ENCODE data around the gene IL23A. TPM values are rescaled to one million over a fixed set of nuclear protein-coding genes. Genes with fewer than 3 reads are reported as not detected.

IL23A gene
- total and polyA plus RNA-seq, 2 donors from 2014 or later, result 0.88 TPM; not detected in 1

GRCh38 chr12:56348776-56349175, 10.1 kb downstream of the IL23A start:
- no peak overlapping the region for H3K4me3 ChIP-seq (ENCODE audit: low read length in 3 of 3)
- no peak overlapping the region for H3K27ac ChIP-seq (ENCODE audit: low read depth in 2 of 2, low read length in 2 of 2)
- DNase-seq (no peak), FAIRE-seq (no peak)
- no peak for TF ChIP-seq CTCF (IDR thresholded peaks at IDR 0.05; ENCODE audit: borderline replicate concordance, extremely low read depth, insufficient read depth)
- H3K9me3 ChIP-seq (ENCODE audit: control insufficient read depth in 2 of 3, insufficient read depth in 1 of 3, low read length in 3 of 3), result no peaks in the 10 kb centered on the region
- no peak overlapping the region for H3K9ac ChIP-seq (ENCODE audit: low read length in 3 of 3)
- peaks cover 5 to 42% (median 38%) of the 10 kb centered on the region in 3 donors for H3K36me3 ChIP-seq (ENCODE audit: control insufficient read depth in 2 of 3, insufficient read depth in 3 of 3, low read length in 3 of 3)
- no peaks in the 10 kb centered on the region for H3K4me1 ChIP-seq (ENCODE audit: control insufficient read depth in 2 of 3, insufficient read depth in 2 of 3, low read depth in 1 of 3, low read length in 3 of 3)
- no peaks in the 10 kb centered on the region for H3K27me3 ChIP-seq (ENCODE audit: control insufficient read depth, insufficient read depth, low read length)
- intact Hi-C loops (cut with DNase I), result no loop called here

- Histone ChIP-seq H3K27me3 (ENCODE audit: control insufficient read depth, insufficient read depth, low read length) (no peaks in the 10 kb centered on the region), H3K27ac (ENCODE audit: low read depth in 2 of 2, low read length in 2 of 2) (no peak overlapping the region), H3K9ac (ENCODE audit: low read length in 3 of 3) (no peak overlapping the region), H3K36me3 (ENCODE audit: control insufficient read depth in 2 of 3, insufficient read depth in 3 of 3, low read length in 3 of 3) (peaks cover 6 to 57% (median 51%) of the 10 kb centered on the region in 3 donors), H3K4me3 (ENCODE audit: low read length in 3 of 3) (no peak overlapping the region), H3K4me1 (ENCODE audit: control insufficient read depth in 2 of 3, insufficient read depth in 2 of 3, low read depth in 1 of 3, low read length in 3 of 3) (no peaks in the 10 kb centered on the region), H3K9me3 (ENCODE audit: control insufficient read depth in 2 of 3, insufficient read depth in 1 of 3, low read length in 3 of 3) (no peaks in the 10 kb centered on the region)
- FAIRE-seq (no peak), DNase-seq (no peak)
- intact Hi-C loops (cut with DNase I), result no loop called here
- TF ChIP-seq CTCF (IDR thresholded peaks at IDR 0.05; ENCODE audit: borderline replicate concordance, extremely low read depth, insufficient read depth), result no peak
Measured at GRCh38 chr12:56350662-56351061, 12.0 kb downstream of the IL23A start.

- Histone ChIP-seq H3K9ac (ENCODE audit: low read length in 3 of 3) (no peak overlapping the region), H3K27ac (ENCODE audit: low read depth in 2 of 2, low read length in 2 of 2) (no peak overlapping the region), H3K36me3 (ENCODE audit: control insufficient read depth in 2 of 3, insufficient read depth in 3 of 3, low read length in 3 of 3) (peaks cover 5 to 60% (median 58%) of the 10 kb centered on the region in 3 donors), H3K4me3 (ENCODE audit: low read length in 3 of 3) (no peak overlapping the region), H3K27me3 (ENCODE audit: control insufficient read depth, insufficient read depth, low read length) (no peaks in the 10 kb centered on the region), H3K9me3 (ENCODE audit: control insufficient read depth in 2 of 3, insufficient read depth in 1 of 3, low read length in 3 of 3) (no peaks in the 10 kb centered on the region), H3K4me1 (ENCODE audit: control insufficient read depth in 2 of 3, insufficient read depth in 2 of 3, low read depth in 1 of 3, low read length in 3 of 3) (no peaks in the 10 kb centered on the region)
- intact Hi-C loops (cut with DNase I), result no loop called here
- FAIRE-seq (no peak), DNase-seq (no peak)
- no peak for TF ChIP-seq CTCF (IDR thresholded peaks at IDR 0.05; ENCODE audit: borderline replicate concordance, extremely low read depth, insufficient read depth)
Measured at GRCh38 chr12:56351325-56351724, 12.6 kb downstream of the IL23A start.

Data from kidney (tissue), 14 donors.